MM.1S (cell line): Measurements from ENCODE around the gene RHBDL1.

Experiments
- CTCF ChIP-seq: fragments of 300-600 bp; sonication (generic); IDR thresholded peaks from 2 replicates; pipeline ENCODE4 v1.5.1; 2016; ENCODE audit warnings: antibody characterized with exemption, low read length, mixed read lengths
- EZH2 ChIP-seq: fragments of 300-600 bp; sonication (generic); optimal IDR thresholded peaks from 2 replicates; pipeline ENCODE3; 2017; ENCODE audit warnings: low read depth, mild to moderate bottlenecking, antibody characterized with exemption, low read length, mixed read lengths

GRCh38 chr16:635573-636205 is 39.8 kb upstream of the RHBDL1 start:
- TF ChIP-seq CTCF: no peak
- no peak for TF ChIP-seq EZH2
